Neural cell (in vitro differentiated cells): ENCODE data around the gene SIX2.

Source experiments
- EZH2 ChIP-seq: fragments of 200-600, 300-800 bp; shearing (Covaris generic), sonication (generic); IDR thresholded peaks from 2 replicates; pipeline ENCODE4 v1.6.1; 2014; ENCODE audit warnings: antibody characterized with exemption, low read length, borderline replicate concordance, mild to moderate bottlenecking; ENCODE audit not compliant: insufficient read depth, poor library complexity, severe bottlenecking
- TF ChIP-seq, protein P1 (sequence below): IDR thresholded peaks from 2 replicates; pipeline ENCODE4 v1.6.1; 2012; ENCODE audit warnings: borderline replicate concordance
- TF ChIP-seq, protein P2 (sequence below): fragments of 450-650 bp; IDR thresholded peaks from 2 replicates; pipeline ENCODE4 v1.5.1; 2014; ENCODE audit warnings: antibody characterized with exemption, mild to moderate bottlenecking, moderate library complexity; ENCODE audit not compliant: poor library complexity, severe bottlenecking

GRCh38 chr2:45030553-45030952 is 21.3 kb upstream of the SIX2 start:
- TF ChIP-seq, protein P1, sequence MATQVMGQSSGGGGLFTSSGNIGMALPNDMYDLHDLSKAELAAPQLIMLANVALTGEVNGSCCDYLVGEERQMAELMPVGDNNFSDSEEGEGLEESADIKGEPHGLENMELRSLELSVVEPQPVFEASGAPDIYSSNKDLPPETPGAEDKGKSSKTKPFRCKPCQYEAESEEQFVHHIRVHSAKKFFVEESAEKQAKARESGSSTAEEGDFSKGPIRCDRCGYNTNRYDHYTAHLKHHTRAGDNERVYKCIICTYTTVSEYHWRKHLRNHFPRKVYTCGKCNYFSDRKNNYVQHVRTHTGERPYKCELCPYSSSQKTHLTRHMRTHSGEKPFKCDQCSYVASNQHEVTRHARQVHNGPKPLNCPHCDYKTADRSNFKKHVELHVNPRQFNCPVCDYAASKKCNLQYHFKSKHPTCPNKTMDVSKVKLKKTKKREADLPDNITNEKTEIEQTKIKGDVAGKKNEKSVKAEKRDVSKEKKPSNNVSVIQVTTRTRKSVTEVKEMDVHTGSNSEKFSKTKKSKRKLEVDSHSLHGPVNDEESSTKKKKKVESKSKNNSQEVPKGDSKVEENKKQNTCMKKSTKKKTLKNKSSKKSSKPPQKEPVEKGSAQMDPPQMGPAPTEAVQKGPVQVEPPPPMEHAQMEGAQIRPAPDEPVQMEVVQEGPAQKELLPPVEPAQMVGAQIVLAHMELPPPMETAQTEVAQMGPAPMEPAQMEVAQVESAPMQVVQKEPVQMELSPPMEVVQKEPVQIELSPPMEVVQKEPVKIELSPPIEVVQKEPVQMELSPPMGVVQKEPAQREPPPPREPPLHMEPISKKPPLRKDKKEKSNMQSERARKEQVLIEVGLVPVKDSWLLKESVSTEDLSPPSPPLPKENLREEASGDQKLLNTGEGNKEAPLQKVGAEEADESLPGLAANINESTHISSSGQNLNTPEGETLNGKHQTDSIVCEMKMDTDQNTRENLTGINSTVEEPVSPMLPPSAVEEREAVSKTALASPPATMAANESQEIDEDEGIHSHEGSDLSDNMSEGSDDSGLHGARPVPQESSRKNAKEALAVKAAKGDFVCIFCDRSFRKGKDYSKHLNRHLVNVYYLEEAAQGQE = no peak
- TF ChIP-seq, protein P2, sequence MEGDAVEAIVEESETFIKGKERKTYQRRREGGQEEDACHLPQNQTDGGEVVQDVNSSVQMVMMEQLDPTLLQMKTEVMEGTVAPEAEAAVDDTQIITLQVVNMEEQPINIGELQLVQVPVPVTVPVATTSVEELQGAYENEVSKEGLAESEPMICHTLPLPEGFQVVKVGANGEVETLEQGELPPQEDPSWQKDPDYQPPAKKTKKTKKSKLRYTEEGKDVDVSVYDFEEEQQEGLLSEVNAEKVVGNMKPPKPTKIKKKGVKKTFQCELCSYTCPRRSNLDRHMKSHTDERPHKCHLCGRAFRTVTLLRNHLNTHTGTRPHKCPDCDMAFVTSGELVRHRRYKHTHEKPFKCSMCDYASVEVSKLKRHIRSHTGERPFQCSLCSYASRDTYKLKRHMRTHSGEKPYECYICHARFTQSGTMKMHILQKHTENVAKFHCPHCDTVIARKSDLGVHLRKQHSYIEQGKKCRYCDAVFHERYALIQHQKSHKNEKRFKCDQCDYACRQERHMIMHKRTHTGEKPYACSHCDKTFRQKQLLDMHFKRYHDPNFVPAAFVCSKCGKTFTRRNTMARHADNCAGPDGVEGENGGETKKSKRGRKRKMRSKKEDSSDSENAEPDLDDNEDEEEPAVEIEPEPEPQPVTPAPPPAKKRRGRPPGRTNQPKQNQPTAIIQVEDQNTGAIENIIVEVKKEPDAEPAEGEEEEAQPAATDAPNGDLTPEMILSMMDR = no peak
- TF ChIP-seq EZH2 = no peak
